ENCODE results near the gene IFI27L2.

IFI27L2 gene
- long read RNA-seq, donor 1, transcript IFI27L2-203 (2 exons, 676 nt): minor isoform, 7 of 61 reads
- long read RNA-seq, donor 1, transcript IFI27L2-201 (4 exons, 511 nt): major isoform, 50 of 61 reads
- long read RNA-seq, donor 1, partial matches to known transcripts: 0 of 61 reads
- long read RNA-seq, donor 1, other reads (novel, unspliced or antisense): 0 of 61 reads
- long read RNA-seq, donor 2, transcript IFI27L2-204 (3 exons, 516 nt): minor isoform, 8 of 39 reads
- long read RNA-seq, donor 2, transcript IFI27L2-201 (4 exons, 511 nt): major isoform, 28 of 39 reads
- long read RNA-seq, donor 2, partial matches to known transcripts: 0 of 39 reads
- long read RNA-seq, donor 2, other reads (novel, unspliced or antisense): 0 of 39 reads
- long read RNA-seq, donor 3, transcript IFI27L2-201 (4 exons, 511 nt): major isoform, 19 of 23 reads
- long read RNA-seq, donor 3, partial matches to known transcripts: 0 of 23 reads
- long read RNA-seq, donor 3, other reads (novel, unspliced or antisense): 0 of 23 reads
- long read RNA-seq, donor 4, transcript IFI27L2-204 (3 exons, 516 nt): minor isoform, 6 of 47 reads
- long read RNA-seq, donor 4, transcript IFI27L2-203 (2 exons, 676 nt): minor isoform, 5 of 47 reads
- long read RNA-seq, donor 4, transcript IFI27L2-201 (4 exons, 511 nt): major isoform, 34 of 47 reads
- long read RNA-seq, donor 4, partial matches to known transcripts: 0 of 47 reads
- long read RNA-seq, donor 4, other reads (novel, unspliced or antisense): 0 of 47 reads
- long read RNA-seq, donor 5, transcript IFI27L2-201 (4 exons, 511 nt): major isoform, 35 of 40 reads
- long read RNA-seq, donor 5, partial matches to known transcripts: 0 of 40 reads
- long read RNA-seq, donor 5, other reads (novel, unspliced or antisense): 0 of 40 reads
- long read RNA-seq, donor 6, transcript IFI27L2-201 (4 exons, 511 nt): major isoform, 30 of 40 reads
- long read RNA-seq, donor 6, transcript IFI27L2-203 (2 exons, 676 nt): minor isoform, 7 of 40 reads
- long read RNA-seq, donor 6, partial matches to known transcripts: 0 of 40 reads
- long read RNA-seq, donor 6, other reads (novel, unspliced or antisense): 0 of 40 reads
- long read RNA-seq, donor 7: 0 reads
- long read RNA-seq, donor 8, transcript IFI27L2-201 (4 exons, 511 nt): major isoform, 19 of 24 reads
- long read RNA-seq, donor 8, partial matches to known transcripts: 0 of 24 reads
- long read RNA-seq, donor 8, other reads (novel, unspliced or antisense): 0 of 24 reads

GRCh38 chr14:94129111-94129757, at the start of gene IFI27L2:
IFI27L2 (minus strand) TSS chr14:94129604; CDS start chr14:94129564, 40 bp downstream.
- peak; percentile 81 for DNase-seq

GRCh38 chr14:94177806-94178205, 48.4 kb upstream of the IFI27L2 start:
- no peak for DNase-seq

- no peak for DNase-seq
Observed at GRCh38 chr14:94176808-94177207, 47.4 kb upstream of the IFI27L2 start.

- DNase-seq: no peak
Observed at GRCh38 chr14:94175747-94176146, 46.3 kb upstream of the IFI27L2 start.

GRCh38 chr14:94175011-94175745, 45.8 kb upstream of the IFI27L2 start:
- peak; percentile 41 for DNase-seq

GRCh38 chr14:94174604-94175010, 45.2 kb upstream of the IFI27L2 start:
- no peak for DNase-seq

GRCh38 chr14:94173885-94174603, 44.6 kb upstream of the IFI27L2 start, which contains the start of gene PPP4R4:
PPP4R4 (plus strand) TSS chr14:94174322; CDS start chr14:94174466, 144 bp downstream.
- DNase-seq: peak; percentile 83

GRCh38 chr14:94173471-94173884, 44.1 kb upstream of the IFI27L2 start:
- DNase-seq: peak; percentile 65

- DNase-seq: no peak
Observed at GRCh38 chr14:94172545-94172944, 43.1 kb upstream of the IFI27L2 start.

GRCh38 chr14:94171208-94171607, 41.8 kb upstream of the IFI27L2 start:
- no peak for DNase-seq

GRCh38 chr14:94170136-94170535, 40.7 kb upstream of the IFI27L2 start:
- no peak for DNase-seq

GRCh38 chr14:94165744-94166143, 36.3 kb upstream of the IFI27L2 start:
- DNase-seq: no peak

- DNase-seq: no peak
Observed at GRCh38 chr14:94164685-94165431, 35.5 kb upstream of the IFI27L2 start.

- DNase-seq: no peak
Observed at GRCh38 chr14:94163796-94164195, 34.4 kb upstream of the IFI27L2 start.

GRCh38 chr14:94162466-94162865, 33.1 kb upstream of the IFI27L2 start:
- no peak for DNase-seq

GRCh38 chr14:94161981-94162380, 32.6 kb upstream of the IFI27L2 start:
- no peak for DNase-seq

- DNase-seq: no peak
Observed at GRCh38 chr14:94161058-94161457, 31.7 kb upstream of the IFI27L2 start.

GRCh38 chr14:94158239-94158883, 29.0 kb upstream of the IFI27L2 start:
- no peak for DNase-seq

GRCh38 chr14:94157197-94157596, 27.8 kb upstream of the IFI27L2 start:
- DNase-seq: no peak
